Posterior vena cava (tissue), 2 donors: ENCODE data around the gene MCHR1. TPM values are rescaled to one million over a fixed set of nuclear protein-coding genes. Genes with fewer than 3 reads are reported as not detected.

ENCODE experiments used
- DNase-seq: peaks from one replicate; pipeline ENCODE4 v3.0.0-alpha.2; 2020; ENCODE audit warnings: low spot score
- intact Hi-C, 2 donors: fragments of 100-400 bp; cut with DNase I; formaldehyde crosslinking; loops; one replicate each; pipeline versions ENCODE4 v1.14.1 to v1.14.2; 2022 to 2023
- long read RNA-seq, 2 donors: library from polyadenylated mRNA; unstranded; transcript quantifications; one replicate each; pipeline ENCODE4 v2.0.0, GENCODE V29; 2020 to 2021
- total RNA-seq, 2 donors: library from RNA; stranded (reverse); fragmentation: NEBNext Ultra II Directional; extraction: Animal tissue kit (Norgen Biotek cat#: 25700); gene quantifications; one replicate each; pipeline ENCODE4 v1.2.1, GENCODE V29; 2021
- donor health status: DM: yes; HTN: yes; CAD: no.
- donor health status: DM: yes; HTN: yes; CAD: no.

MCHR1 gene
- total RNA-seq, result 1 to 10 TPM in 1 of 2 donors, under 1 TPM in 1; 0.52 to 2.7 TPM
- long read RNA-seq, donor 1, partial matches to known transcripts, result 0 of 1 reads
- long read RNA-seq, donor 1, other reads (novel, unspliced or antisense), result 0 of 1 reads
- long read RNA-seq, donor 2, partial matches to known transcripts, result 0 of 2 reads
- long read RNA-seq, donor 2, other reads (novel, unspliced or antisense), result 0 of 2 reads

DNA sequence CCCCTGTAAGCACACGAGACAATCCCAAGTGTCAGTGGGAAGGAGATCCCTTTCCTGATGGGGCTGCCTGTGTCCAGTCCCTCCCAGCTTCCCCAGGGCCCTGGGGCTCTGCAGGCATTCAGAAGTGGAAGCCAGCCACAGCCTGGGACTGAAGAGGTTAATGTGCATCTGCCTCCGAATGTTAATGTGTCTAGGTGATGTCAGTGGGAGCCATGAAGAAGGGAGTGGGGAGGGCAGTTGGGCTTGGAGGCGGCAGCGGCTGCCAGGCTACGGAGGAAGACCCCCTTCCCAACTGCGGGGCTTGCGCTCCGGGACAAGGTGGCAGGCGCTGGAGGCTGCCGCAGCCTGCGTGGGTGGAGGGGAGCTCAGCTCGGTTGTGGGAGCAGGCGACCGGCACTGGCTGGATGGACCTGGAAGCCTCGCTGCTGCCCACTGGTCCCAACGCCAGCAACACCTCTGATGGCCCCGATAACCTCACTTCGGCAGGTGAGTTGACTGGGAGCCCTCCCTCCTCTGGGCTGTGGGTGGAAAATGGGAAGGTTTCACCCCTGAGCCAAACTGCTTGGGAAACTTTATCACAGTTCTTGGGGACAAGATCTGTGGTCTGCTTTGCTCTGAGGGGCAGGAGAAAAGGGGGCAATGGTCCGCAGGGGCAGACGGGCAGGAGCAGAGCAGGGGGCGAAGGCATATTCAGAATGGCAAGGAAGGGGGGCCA lies at the start of gene MCHR1:
TSS of gene MCHR1 (plus strand) at position 236 of the 715 bp plus-strand sequence. CDS start at position 405, 169 bp downstream.
- no peak for DNase-seq
- intact Hi-C loops, result no loop called here

DNA sequence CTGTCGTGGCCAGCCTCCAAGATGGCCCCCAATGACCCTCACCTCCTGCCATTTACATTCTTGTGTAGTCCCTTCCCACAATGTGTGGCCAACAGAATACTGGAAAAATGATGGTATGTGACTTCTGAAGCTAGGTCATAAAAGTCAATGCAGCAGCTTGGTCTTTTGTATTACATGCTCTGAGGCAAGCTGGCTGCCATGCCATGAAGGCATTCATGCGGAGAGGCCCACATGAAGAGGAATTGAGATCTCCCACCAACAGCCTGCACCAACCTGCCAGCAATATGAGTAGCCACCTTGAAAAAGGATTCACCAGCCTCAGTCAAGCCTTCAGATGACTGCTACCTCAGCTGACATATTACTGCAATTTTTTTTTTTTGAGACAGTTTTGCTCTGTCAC lies 47.4 kb upstream of the MCHR1 start:
- no peak for DNase-seq
- intact Hi-C loops, result no loop called here

- intact Hi-C loops, result no loop called here
- DNase-seq, result no peak
Observed at GRCh38 chr22:40633036-40633435, 46.2 kb upstream of the MCHR1 start.

DNA sequence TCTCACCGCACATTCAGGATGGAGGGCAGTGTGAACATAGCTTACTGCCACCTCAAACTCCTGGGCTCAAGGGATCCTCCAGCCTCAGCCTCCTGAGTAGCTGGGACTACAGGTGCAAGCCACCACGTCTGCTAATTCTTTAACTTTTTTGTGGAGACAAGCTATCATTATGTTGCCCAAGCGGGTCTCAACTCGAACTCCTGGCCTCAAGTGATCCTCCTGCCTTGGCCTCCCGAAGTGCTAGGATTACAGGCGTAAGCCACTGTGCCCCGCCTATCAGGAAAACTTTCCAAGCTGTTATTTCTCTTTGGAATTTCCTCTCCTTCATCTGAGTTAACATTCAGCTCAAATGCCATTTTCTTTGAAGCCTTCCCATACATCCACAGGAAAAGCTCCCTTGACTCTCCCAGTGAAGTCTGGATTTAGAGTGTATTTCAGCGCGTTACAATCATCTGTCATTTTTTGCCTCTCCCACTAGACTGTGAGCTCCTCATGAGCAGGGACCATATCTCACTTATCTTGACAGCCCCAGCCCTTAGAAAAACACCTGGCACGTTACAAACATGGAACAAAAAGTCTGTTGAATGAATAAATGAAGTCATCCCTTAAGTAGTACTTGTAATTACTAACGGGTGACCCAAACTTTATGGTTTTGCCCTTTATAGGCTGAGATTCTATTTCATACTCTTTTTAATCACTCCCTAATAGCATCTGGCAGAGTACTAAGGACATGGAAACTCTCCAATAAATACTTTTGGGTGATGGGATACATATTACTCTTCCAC lies 45.0 kb upstream of the MCHR1 start:
- DNase-seq, result no peak
- intact Hi-C loops, result no loop called here

GRCh38 chr22:40635043-40635939 lies 44.0 kb upstream of the MCHR1 start:
- intact Hi-C loops, result loop anchor here in 1 of 2 donors (5.0 kb wide), 1 partner anchor 103 kb away; no protein-coding TSS in a partner anchor

DNA sequence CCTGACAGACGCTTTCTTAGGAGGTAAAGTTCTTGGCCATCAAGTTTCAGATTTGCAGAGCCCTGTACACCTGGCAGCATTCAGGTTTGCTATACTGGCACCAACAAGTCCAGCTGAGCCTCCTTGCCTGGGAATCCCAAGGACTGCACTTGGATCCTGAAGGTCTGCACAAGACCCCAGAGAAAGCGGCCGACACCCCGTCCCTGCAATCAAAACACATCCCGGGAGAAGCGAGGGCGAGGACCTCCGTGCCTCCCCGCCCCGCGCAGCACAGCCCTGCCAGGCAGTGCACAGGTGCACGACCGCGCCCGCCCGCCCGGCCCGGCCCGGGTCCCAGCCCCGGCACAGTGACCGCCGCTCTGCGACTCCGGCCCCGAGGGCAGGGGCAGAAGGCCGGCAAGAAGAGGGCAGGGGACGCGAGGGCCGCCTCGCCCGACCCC lies 43.3 kb upstream of the MCHR1 start:
- no peak for DNase-seq
- intact Hi-C loops, result loop anchor here in 1 of 2 donors (5.0 kb wide), 1 partner anchor 104 kb away; no protein-coding TSS in a partner anchor

More at GRCh38 chr22:40635043-40635939, 44.0 kb upstream of the MCHR1 start:
- no peak for DNase-seq

- DNase-seq, result peak; percentile 100
- intact Hi-C loops, result loop anchor here in 1 of 2 donors (5.0 kb wide), 1 partner anchor 104 kb away; no protein-coding TSS in a partner anchor
Observed at GRCh38 chr22:40636380-40637182, 42.7 kb upstream of the MCHR1 start, which contains the start of gene MRTFA. Gene MRTFA, minus strand, starts transcription at chr22:40636719.

DNA sequence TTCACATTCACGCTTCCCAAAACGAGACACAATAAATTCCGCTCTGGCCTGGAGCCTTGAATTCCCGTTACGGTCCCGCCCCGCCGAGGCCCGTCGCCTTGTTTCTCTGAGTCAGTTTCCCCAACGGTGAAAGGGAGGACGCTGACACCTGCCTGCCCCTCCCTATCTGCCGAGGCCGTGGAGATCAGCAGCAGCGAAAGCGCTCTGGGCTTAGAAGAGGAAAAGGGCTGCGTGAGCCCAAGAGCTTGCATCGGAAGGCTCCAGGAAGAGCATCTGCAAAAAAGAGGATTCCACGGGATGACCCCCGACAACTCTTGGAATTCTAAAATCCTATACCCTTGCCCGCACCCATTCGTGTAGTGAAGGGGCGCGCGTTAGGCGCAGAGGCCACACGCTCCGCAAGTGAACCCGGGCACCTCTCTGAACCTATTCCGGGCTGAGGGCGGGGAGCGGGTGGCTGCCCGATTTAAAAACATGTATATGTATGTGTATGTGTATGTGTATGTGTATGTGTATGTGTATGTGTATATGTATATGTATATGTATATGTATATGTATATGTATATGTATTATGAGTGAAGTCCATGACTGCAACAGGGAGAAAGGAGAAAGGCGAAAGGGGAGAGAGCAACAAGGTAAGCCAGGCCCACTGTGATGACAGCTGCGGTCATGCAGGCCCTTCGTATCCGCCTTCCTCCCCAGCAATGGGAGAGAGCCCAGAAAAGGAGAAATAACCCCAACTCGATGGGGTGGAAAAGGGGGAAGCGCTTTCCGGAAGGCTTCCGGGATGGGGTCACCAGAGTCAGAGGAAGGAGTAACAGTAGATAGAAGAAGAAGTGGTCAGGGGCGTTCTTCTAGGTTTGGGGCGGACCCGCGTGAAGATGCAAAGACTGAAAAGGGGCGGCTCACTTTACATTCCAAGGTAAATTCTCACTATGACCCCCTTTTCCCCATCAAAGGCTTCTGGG lies 41.8 kb upstream of the MCHR1 start:
- intact Hi-C loops, result loop anchor here (2.0 to 5.0 kb wide), 2 partner anchors 105 to 203 kb away; no protein-coding TSS in a partner anchor
- DNase-seq, result peak; percentile 90

DNA sequence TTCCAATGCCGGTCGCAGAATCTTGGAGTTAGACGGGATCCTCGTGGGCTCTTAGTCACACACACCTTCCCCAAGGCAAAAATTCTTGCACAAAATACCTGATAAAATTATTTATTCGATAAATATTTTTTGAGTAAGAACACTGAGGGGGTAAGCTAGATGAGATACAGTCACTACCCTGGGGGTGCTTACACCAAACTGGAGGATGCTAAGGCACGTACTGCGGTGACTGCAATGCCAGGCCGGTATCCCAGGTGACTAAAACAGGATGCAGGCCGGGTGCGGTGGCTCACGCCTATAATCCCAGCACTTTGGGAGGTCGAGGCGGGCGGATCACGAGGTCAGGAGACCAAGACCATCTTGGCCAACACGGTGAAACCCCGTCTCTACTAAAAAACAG lies 41.0 kb upstream of the MCHR1 start:
- DNase-seq, result no peak
- intact Hi-C loops, result loop anchor here (2.0 to 5.0 kb wide), 2 partner anchors 106 to 203 kb away; no protein-coding TSS in a partner anchor

GRCh38 chr22:40641269-40641668 lies 38.0 kb upstream of the MCHR1 start:
- no peak for DNase-seq
- intact Hi-C loops, result loop anchor here in 1 of 2 donors (5.0 kb wide), 1 partner anchor 204 kb away; no protein-coding TSS in a partner anchor

GRCh38 chr22:40642316-40642715 lies 37.0 kb upstream of the MCHR1 start:
- DNase-seq, result no peak
- intact Hi-C loops, result loop anchor here in 1 of 2 donors (5.0 kb wide), 1 partner anchor 205 kb away; no protein-coding TSS in a partner anchor

DNA sequence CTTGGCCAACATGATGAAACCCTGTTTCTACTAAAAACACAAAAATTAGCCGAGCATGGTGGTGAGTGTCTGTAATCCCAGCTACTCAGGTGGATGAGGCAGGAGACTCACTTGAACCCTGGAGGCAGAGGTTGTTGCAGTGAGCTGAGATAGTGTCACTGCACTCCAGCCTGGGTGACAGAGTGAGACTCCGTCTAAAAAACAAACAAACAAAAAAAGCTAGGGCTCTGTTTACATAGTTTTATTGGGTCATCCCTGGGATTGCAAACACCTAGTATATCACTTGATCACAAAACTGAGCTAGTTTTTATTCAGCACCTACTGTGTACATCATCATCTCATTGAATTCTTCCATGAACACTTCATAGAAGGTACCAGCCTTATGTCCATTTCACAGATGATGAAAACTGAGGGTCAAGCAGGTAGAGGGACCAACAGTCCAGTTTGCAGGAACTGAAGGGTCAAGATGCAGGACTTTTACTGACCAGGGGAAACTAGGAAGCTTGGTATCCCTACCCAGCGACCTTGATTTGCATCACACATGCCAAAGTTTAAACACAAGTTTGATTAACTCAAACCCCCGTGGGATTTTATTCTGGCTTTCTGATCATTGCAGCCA lies 33.6 kb upstream of the MCHR1 start:
- DNase-seq, result no peak
- intact Hi-C loops, result no loop called here

GRCh38 chr22:40648386-40648785 lies 30.9 kb upstream of the MCHR1 start:
- intact Hi-C loops, result no loop called here

GRCh38 chr22:40651057-40651456 lies 28.2 kb upstream of the MCHR1 start:
- intact Hi-C loops, result no loop called here
- no peak for DNase-seq

More at GRCh38 chr22:40648386-40648785, 30.9 kb upstream of the MCHR1 start:
- DNase-seq, result no peak

GRCh38 chr22:40651563-40652501 lies 27.5 kb upstream of the MCHR1 start:
- DNase-seq, result peak; percentile 99
- intact Hi-C loops, result no loop called here
